MM.1S (cell line): Measurements from ENCODE around the gene ACVR1.
"Not testable (repeated sequence)": the region's sequence is repeated elsewhere in the genome, so short reads cannot be mapped to it uniquely, and the experiment has no call there.

ENCODE experiments used
- DNase-seq: peaks from one replicate; pipeline ENCODE4 v3.0.0-alpha.2; 2015
- H2AFZ ChIP-seq: fragments of 300-600 bp; sonication (generic); 2 replicates; pipeline ENCODE4 v1.6.0; 2016; ENCODE audit warnings: antibody characterized with exemption, low read length
- H3F3A ChIP-seq: fragments of 300-600 bp; sonication (generic); 2 replicates; pipeline ENCODE4 v1.6.1; 2016; ENCODE audit warnings: mild to moderate bottlenecking, antibody characterized with exemption, low read length, moderate library complexity, mixed read lengths; ENCODE audit not compliant: insufficient read depth
- H3K27ac ChIP-seq: fragments of 300-600 bp; sonication (generic); 2 replicates; pipeline ENCODE4 v1.5.1; 2016; ENCODE audit warnings: mild to moderate bottlenecking, low read length
- H3K27me3 ChIP-seq: fragments of 300-600 bp; sonication (generic); replicated peaks from 2 replicates; pipeline ENCODE4 v1.6.0; 2016; ENCODE audit warnings: low read length; ENCODE audit not compliant: insufficient read depth
- H3K36me3 ChIP-seq: fragments of 300-600 bp; sonication (generic); replicated peaks from 2 replicates; pipeline ENCODE4 v1.6.1; 2016; ENCODE audit warnings: mild to moderate bottlenecking, low read length, mixed read lengths; ENCODE audit not compliant: insufficient read depth
- H3K4me1 ChIP-seq: fragments of 300-600 bp; sonication (generic); 2 replicates; pipeline ENCODE4 v1.6.1; 2016; ENCODE audit warnings: low read length, mixed read lengths
- H3K4me2 ChIP-seq: fragments of 300-600 bp; sonication (generic); 2 replicates; pipeline ENCODE4 v1.6.0; 2016; ENCODE audit warnings: low read depth, low read length
- H3K4me3 ChIP-seq: fragments of 300-600 bp; sonication (generic); 2 replicates; pipeline ENCODE4 v1.5.1; 2016; ENCODE audit warnings: low read length, mixed read lengths
- H3K79me2 ChIP-seq: fragments of 300-600 bp; sonication (generic); 2 replicates; pipeline ENCODE4 v1.6.1; 2016; ENCODE audit warnings: mixed run types, low read length, mixed read lengths
- H3K9ac ChIP-seq: fragments of 300-600 bp; sonication (generic); 2 replicates; pipeline ENCODE4 v1.6.1; 2016; ENCODE audit warnings: low read length, mixed read lengths
- H3K9me2 ChIP-seq: fragments of 300-600 bp; sonication (generic); replicated peaks from 2 replicates; pipeline ENCODE4 v1.6.1; 2016; ENCODE audit warnings: mild to moderate bottlenecking, low read length, mixed read lengths; ENCODE audit not compliant: insufficient read depth
- H3K9me3 ChIP-seq: fragments of 300-600 bp; sonication (generic); replicated peaks from 2 replicates; pipeline ENCODE4 v1.6.1; 2016; ENCODE audit warnings: mild to moderate bottlenecking, low read length, mixed read lengths; ENCODE audit not compliant: insufficient read depth
- H4K20me1 ChIP-seq: fragments of 300-600 bp; sonication (generic); 2 replicates; pipeline ENCODE4 v1.6.1; 2016; ENCODE audit warnings: mild to moderate bottlenecking, low read length, moderate library complexity, mixed read lengths; ENCODE audit not compliant: insufficient read depth
- EZH2 ChIP-seq: fragments of 300-600 bp; sonication (generic); optimal IDR thresholded peaks from 2 replicates; pipeline ENCODE3; 2017; ENCODE audit warnings: low read depth, mild to moderate bottlenecking, antibody characterized with exemption, low read length, mixed read lengths
- EZH2phosphoT487 ChIP-seq: fragments of 300-600 bp; sonication (generic); IDR thresholded peaks from 2 replicates; pipeline ENCODE4 v1.6.1; 2018; ENCODE audit warnings: antibody characterized with exemption, low read length
- TF ChIP-seq, protein P1 (sequence below): fragments of 300-600 bp; sonication (generic); IDR thresholded peaks from 2 replicates; pipeline ENCODE4 v1.5.1; 2016; ENCODE audit warnings: antibody characterized with exemption, low read length, mixed read lengths

The ACVR1 gene

DNA sequence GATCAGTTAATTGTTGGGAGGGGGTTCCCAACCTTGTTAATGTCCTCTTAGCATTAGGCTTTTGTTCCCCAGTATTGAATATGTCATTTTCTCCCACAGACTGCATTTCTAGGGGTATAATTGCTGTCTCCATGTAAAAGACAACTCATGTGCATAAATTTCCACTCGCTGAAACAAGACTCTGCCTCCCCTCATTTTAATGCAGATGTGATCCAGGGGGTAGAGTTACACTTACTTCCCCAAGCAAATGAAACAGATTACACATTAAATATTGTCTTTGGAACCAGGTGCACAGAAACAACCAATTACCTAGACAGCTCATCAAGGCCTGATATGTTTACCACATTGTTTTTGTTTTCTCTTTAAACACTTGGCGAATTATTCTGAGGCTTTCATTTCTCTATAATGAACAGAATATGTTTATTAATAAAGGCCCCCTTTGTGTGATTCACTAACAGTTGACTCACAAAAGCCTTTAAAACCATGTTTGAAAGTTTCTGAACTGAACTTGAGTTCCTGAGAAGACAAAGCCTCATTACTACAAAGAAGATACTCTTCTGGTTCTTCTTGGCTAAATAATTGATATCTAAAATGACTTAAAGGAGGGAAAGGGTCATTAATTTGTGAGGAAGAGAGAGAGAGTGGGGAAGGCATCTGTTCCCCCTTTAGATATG lies 15.0 kb upstream of the ACVR1 start:
- no peak overlapping the region for H3K27ac ChIP-seq
- no peak overlapping the region for H2AFZ ChIP-seq
- no peak overlapping the region for H3K4me3 ChIP-seq
- H4K20me1 ChIP-seq = no peaks in the 10 kb centered on the region
- no peaks in the 10 kb centered on the region for H3K9me3 ChIP-seq
- no peaks in the 10 kb centered on the region for H3K36me3 ChIP-seq
- H3K9ac ChIP-seq = no peak overlapping the region
- no peaks in the 10 kb centered on the region for H3K9me2 ChIP-seq
- no peaks in the 10 kb centered on the region for H3K79me2 ChIP-seq
- H3K4me1 ChIP-seq = peaks cover 11% of the 10 kb centered on the region; the same call in 1 of the 2 replicates
- no peak overlapping the region for H3K4me2 ChIP-seq
- DNase-seq = no peak
- no peaks in the 10 kb centered on the region for H3K27me3 ChIP-seq
- no peak for TF ChIP-seq EZH2
- TF ChIP-seq EZH2phosphoT487 = no peak
- TF ChIP-seq, protein P1, sequence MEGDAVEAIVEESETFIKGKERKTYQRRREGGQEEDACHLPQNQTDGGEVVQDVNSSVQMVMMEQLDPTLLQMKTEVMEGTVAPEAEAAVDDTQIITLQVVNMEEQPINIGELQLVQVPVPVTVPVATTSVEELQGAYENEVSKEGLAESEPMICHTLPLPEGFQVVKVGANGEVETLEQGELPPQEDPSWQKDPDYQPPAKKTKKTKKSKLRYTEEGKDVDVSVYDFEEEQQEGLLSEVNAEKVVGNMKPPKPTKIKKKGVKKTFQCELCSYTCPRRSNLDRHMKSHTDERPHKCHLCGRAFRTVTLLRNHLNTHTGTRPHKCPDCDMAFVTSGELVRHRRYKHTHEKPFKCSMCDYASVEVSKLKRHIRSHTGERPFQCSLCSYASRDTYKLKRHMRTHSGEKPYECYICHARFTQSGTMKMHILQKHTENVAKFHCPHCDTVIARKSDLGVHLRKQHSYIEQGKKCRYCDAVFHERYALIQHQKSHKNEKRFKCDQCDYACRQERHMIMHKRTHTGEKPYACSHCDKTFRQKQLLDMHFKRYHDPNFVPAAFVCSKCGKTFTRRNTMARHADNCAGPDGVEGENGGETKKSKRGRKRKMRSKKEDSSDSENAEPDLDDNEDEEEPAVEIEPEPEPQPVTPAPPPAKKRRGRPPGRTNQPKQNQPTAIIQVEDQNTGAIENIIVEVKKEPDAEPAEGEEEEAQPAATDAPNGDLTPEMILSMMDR = no peak
- 0 out of 2 replicates have a peak, but pooled peaks cover 9% of the 10 kb centered on the region for H3F3A ChIP-seq

DNA sequence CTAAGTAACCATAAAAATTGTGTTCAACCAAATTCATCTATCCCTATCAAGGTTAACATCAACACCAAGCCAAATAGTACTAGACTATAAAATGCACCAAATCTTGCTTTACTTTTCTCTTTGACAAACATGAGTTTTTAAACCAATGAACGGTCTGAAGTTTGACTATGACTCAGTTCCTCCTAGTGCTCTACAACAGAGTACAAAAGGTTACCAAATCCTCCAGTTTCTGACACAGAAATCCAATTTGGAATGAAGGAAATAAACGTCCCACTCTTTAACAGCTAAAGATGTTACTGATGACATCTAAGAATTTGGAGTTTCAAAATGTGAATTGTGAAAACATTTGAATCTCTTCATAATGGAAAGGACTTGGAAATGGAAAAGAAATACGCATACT lies 11.8 kb upstream of the ACVR1 start:
- Histone ChIP-seq H3K27me3 (no peaks in the 10 kb centered on the region), H3K9me3 (no peaks in the 10 kb centered on the region), H3K27ac (no peak overlapping the region), H3K9me2 (no peaks in the 10 kb centered on the region), H3K4me1 (no peaks in the 10 kb centered on the region), H3K36me3 (no peaks in the 10 kb centered on the region), H3K79me2 (no peaks in the 10 kb centered on the region), H2AFZ (no peak overlapping the region), H4K20me1 (no peaks in the 10 kb centered on the region), H3F3A (no peaks in the 10 kb centered on the region), H3K4me2 (no peak overlapping the region), H3K9ac (no peak overlapping the region), H3K4me3 (no peak overlapping the region)
- TF ChIP-seq, protein P1 = no peak
- TF ChIP-seq EZH2phosphoT487 = no peak
- no peak for TF ChIP-seq EZH2
- DNase-seq = no peak

- H3K9me2 ChIP-seq, H3K9ac ChIP-seq, H3K27me3 ChIP-seq, DNase-seq, H3K4me1 ChIP-seq, H2AFZ ChIP-seq, H3K4me2 ChIP-seq, H3K36me3 ChIP-seq, H4K20me1 ChIP-seq, H3K27ac ChIP-seq, H3K9me3 ChIP-seq, H3F3A ChIP-seq, H3K79me2 ChIP-seq, H3K4me3 ChIP-seq: not testable (repeated sequence)
Measured at GRCh38 chr2:157884533-157884932, 8.4 kb upstream of the ACVR1 start.

- peaks cover 8% of the 10 kb centered on the region for H3F3A ChIP-seq
- H3K9me2 ChIP-seq = no peaks in the 10 kb centered on the region
- no peak overlapping the region for H3K4me2 ChIP-seq
- no peak overlapping the region for H3K4me3 ChIP-seq
- no peaks in the 10 kb centered on the region for H3K27me3 ChIP-seq
- no peaks in the 10 kb centered on the region for H3K36me3 ChIP-seq
- H3K27ac ChIP-seq = no peak overlapping the region
- TF ChIP-seq EZH2phosphoT487 (no peak), EZH2 (no peak)
- TF ChIP-seq, protein P1 = no peak
- no peak overlapping the region for H2AFZ ChIP-seq
- DNase-seq = no peak
- no peaks in the 10 kb centered on the region for H3K9me3 ChIP-seq
- H4K20me1 ChIP-seq = no peaks in the 10 kb centered on the region
- H3K79me2 ChIP-seq = no peaks in the 10 kb centered on the region
- H3K9ac ChIP-seq = no peak overlapping the region
- H3K4me1 ChIP-seq = 0 out of 2 replicates have a peak, but pooled peaks cover 4% of the 10 kb centered on the region
Measured at GRCh38 chr2:157880927-157881326, 4.8 kb upstream of the ACVR1 start.
